NCI-H526 (cell line): ENCODE measurements around the gene NDUFA5.

ENCODE experiments used
- DNase-seq, 2 experiments: peaks; one replicate each; lab custom pipeline; 2025; lab: John Stamatoyannopoulos, UW

NDUFA5 gene

DNA sequence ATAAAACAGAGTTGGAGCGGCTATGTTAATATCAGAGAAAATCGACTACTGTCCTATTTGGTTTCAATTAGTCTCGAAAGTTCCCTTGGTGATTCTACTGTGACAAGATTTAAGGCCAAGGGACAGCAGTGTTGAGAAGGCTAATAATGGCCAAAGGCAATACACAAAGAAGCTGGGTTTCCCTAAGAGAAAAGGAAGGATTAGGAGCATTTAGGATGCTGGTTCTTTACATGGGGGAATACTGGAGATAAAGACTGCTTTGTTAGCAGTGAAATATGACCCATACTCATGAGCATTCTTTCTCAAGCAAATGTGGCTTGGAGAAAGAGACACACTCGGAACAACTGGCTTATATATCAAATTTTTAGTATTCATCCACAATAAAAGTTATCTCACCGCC is 55.4 kb downstream of the NDUFA5 start:
- peak in 1 of 2 experiments; percentile 11 for DNase-seq

DNA sequence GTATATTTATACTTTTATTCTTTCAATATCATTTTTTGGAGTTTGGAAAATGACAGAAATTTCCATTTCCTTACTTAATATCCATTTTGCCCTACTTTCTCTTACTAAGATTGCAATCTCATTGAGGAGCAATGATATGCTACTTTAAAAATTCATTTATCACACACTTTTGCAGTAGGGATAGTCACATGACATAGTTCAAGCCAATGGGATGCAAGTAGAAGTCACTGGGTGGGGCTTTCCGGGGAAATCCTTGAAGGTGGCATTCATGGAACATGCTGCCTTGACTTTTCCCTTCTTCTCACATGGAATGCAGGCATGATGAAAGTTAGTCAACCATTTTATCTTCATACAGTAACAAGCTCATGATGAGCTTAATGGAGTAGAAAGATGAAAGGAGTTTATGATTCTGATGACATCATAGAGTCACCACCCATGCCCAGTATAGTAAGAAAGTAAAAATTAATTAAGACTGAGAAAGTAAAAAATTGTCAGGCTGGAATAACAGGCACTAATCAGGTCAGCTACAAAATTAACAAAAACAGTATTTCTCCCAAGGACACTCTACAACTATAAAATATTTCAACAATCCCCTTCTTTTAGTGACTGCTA is 56.6 kb downstream of the NDUFA5 start:
- no peak for DNase-seq

GRCh38 chr7:123499211-123499970 is 58.2 kb downstream of the NDUFA5 start:
- no peak for DNase-seq

GRCh38 chr7:123498601-123499000 is 59.0 kb downstream of the NDUFA5 start:
- DNase-seq = no peak

GRCh38 chr7:123498031-123498430 is 59.6 kb downstream of the NDUFA5 start:
- no peak for DNase-seq

DNA sequence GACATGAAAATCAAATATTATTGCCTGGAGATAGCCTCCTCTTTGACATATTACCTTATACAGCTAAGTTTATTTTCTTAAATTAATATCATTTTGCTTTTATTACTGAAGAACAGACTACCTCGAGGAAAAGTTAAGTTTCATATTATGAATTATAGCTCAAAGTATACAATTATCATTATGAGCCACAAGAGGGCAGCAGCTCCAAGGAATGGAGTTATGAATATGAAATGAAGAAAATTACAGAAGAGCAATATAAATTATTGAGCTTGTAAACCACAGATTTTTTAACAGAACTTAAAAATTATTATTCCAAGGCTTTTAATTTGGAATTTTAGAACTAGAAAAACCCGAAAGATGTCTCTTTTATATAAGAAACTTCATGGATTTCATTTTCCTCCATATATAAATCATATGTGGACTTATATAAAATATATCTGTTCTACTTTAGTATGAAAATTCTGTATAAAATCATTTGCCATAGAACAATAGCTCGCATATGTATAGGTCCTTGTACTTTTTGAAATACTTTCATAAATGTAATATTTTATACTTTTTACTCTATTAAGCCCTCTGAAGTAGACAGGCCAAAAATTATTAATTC is 63.3 kb downstream of the NDUFA5 start:
- peak; percentile 50 to 72 for DNase-seq

DNA sequence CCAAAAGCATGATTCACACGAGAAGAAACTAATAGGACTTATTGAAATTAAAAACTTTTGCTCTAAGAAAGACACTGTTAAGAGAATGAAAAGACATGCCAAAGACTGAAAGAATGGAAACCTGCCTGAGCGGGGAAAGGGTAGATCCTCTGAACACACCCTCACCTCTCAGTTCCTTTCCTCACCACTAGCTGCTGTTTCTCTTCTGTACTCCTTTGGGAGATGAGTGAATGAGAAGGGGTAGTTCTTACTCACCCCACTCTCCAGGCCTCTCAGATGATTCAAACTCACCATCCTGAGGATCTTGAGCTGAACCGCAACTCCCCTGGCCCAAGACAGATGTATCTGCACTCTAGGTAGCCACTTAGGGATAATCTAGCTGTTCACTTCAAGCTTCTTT is 65.1 kb downstream of the NDUFA5 start:
- no peak for DNase-seq
